GM19328 (cell line): ENCODE data around the gene IL31RA.

ENCODE experiments used
- ATAC-seq: cut with Tn5 transposase; IDR thresholded peaks from one replicate; pipeline ENCODE4 v1.9.1; 2021; ENCODE audit warnings: mild to moderate bottlenecking, moderate library complexity; ENCODE audit not compliant: unreplicated experiment

The IL31RA gene

GRCh38 chr5:55900068-55900467 lies 48.9 kb downstream of the IL31RA start:
- ATAC-seq = no peak

DNA sequence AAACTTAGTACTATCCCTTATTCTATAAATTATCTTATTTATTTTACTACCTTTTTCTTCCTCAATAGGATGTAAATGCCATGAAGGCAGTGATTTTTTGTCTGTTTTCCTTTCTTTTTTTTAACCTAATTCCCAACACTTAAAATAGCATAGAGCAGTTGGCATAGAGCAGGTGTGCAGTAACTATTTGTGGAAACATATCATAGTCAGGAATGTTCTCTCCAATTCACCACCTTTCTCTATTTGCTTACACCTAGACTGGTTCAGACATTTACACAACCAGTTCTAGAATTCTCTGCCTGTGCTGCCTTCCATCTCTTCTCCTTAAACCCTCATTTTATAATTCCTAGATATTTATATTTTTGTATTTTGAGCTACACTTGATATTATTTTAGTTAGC lies 49.6 kb downstream of the IL31RA start:
- no peak for ATAC-seq

DNA sequence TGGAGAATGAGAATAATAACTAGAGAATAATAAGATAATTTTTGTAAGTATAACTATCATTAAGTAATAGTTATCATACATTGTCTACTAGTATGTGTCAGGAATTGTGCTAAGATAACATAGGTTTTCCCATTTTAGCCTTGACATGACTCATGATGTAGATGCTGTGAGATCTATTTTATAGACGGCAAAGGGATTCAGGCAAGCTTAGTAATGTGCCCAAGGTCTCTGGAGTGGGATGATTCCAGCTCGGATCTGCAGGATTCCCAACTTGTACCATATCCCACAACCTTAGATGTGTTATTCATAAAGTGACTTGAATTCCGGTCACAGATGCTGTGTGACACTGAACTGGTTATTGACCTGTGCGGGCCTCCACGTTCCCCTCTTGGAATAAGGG lies 51.5 kb downstream of the IL31RA start:
- ATAC-seq = no peak

GRCh38 chr5:55903121-55903701 lies 52.1 kb downstream of the IL31RA start:
- no peak for ATAC-seq

DNA sequence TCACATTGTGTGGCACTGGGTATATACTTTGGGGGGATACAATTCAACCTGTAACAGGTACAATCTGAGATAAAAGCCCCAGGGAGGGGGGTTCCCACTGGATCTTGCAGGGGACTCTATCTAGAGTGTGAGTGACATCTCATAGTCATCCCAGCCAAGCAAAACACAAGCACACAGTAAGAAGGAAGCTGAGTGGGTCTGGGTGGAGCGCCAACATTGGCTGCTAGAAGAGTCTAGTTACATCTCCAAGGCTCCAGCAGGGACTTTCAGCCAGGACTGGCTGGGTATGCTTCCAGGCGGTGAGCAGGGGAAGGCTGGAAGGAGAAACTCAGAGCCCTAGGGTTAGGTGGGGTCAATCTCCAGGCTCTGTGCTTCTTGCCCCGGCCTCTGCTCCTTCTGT lies 53.0 kb downstream of the IL31RA start:
- ATAC-seq = no peak

DNA sequence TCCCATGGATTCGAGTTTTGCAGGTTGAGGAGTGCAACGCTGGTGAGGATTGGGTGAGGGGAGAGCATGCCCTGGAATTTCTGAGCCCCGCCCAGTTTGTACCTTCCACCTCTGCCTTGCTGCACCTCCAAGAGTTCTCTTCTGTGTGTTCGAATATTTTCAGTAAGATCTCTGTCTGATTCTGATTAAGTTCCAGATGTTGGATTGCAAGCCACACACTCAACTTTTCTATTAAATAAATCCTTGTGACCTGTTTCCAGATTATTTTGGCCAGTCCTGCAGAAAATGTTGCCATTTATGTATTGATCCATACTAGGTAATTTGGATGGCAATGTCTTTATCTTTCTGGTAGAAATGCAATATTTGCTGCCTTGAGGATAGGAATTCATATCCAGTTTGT lies 54.1 kb downstream of the IL31RA start:
- no peak for ATAC-seq

DNA sequence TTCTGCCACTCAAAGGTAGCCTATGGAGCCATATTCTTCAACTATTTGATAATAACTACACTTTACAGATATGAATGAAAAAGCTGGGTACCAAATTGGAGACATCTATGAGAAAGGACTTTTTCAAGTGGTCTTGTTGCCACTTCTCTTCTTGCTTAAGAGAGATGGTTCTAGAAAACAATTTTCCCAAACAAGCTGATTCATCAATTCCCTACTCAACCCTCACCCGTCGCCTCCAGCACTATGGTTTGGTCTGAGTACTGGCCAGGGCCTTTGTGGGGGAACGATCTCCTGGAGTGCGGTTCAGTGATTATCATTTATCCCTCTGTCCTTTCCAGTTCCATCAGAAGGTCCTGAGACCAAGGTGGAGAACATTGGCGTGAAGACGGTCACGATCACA lies 56.8 kb downstream of the IL31RA start:
- ATAC-seq = no peak

GRCh38 chr5:55908804-55909203 lies 57.6 kb downstream of the IL31RA start:
- no peak for ATAC-seq

DNA sequence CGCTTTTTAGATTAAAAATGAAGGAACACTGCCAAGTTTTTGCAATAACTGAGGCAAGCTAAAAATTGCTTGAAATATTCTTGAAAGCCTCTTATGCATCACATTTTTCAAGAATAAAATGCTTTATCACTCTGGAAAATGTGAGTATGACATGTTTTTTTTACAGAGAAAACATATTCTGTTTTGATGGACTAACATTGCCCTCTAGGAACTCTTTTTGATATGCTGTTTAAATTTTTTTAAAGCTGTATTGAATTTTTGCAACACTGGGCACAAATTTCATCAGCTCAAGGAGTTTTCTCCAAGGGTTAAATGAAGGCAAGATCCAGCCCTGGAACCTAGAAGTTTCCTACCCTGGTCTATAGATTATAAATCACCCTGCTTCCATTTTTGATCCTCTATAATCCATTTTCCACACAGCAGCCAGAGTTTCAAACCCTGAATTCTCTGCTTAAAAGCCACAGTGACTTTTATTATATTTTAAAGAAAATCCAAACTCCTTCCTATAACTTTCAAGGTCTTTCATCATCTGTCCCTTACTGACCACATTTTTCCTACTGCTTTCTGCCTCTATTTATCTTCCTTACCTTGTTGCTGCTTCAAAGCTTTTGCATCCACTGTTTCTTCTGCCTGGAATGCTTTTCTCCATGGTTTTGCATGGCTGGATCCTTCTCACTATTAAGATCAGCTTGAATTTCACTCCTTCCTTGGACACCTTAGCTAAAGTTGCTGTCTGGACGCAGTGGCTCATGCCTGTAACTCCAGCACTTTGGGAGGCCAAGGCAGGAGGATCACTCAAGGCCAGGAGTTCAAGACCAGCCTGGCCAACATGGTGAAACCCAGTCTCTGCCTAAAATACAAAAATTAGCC lies 60.9 kb downstream of the IL31RA start:
- no peak for ATAC-seq

DNA sequence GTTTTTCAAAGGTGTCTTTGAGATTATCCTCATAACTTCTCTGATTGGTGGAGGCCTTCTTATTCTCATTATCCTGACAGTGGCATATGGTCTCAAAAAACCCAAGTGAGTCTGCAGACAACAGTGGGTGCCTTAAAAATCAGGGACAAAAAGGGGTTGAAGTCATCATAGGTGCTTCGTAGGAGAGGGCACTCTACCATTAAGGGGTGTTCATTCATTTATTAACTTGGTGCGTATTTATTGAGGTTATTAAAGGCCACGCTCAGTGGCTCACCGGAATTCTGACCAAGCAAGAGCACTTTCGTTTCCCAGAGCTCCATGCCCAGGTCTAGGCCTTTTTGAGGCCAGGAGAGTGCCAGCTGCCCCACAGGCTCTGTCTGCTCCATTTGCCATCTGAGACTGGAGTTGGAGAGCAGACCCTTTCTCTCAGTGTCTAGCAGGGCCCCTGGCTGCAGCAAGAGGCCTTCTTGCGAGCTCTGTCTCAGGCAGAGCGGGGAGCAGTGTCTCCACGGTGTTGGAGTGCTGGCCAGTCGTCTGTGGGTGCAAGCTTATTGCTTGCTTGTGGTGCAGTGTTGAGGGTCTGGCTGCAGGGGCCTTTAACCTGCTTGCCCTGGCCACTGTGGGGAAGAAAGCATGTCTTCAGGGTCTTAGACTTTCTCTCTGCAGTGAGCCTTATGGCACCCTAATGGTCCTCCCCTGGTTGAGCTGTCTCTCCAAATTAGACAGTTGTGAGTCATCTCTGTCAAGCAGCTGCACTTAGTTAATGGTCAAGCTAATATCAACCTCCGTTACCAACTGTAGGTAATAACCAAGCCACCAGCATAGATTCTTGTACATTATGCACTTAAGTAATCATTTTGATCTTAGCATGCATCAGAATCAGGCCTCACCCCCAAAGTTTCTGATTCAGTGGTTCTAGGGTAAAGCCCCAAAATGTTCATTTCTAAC lies 62.6 kb downstream of the IL31RA start:
- no peak for ATAC-seq

GRCh38 chr5:55914971-55915370 lies 63.8 kb downstream of the IL31RA start:
- no peak for ATAC-seq

DNA sequence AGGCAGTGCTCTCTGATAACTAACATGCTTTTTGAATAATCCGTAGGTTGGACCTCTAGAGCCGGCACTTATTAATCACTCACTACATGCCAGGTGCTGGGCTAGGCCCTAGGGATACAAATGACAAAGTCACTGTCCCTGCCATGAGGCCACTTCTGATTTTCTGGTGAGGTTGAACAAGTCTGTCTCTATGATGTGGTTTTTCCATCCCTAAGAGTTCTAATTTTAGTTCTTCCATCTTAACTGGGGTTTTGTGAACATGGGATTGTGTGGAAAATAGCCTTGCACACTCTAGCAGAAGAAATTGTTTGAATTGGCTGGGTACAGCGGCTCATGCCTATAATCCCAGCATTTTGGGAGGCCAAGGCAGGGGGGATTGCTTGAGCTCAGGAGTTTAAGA lies 64.6 kb downstream of the IL31RA start:
- ATAC-seq = no peak

DNA sequence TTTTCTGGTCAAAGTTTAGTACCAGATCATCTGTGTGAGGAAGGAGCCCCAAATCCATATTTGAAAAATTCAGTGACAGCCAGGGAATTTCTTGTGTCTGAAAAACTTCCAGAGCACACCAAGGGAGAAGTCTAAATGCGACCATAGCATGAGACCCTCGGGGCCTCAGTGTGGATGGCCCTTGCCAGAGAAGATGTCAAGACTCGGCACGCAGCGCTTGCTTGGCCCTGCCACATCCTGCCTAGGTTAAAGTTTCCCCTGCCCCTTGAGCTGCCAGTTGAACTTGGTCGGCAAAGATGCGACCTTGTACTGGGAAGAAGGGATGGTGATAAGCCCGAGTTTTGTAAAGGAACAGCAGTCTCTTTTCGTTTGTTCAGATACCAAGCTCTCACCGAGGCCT lies 65.8 kb downstream of the IL31RA start:
- no peak for ATAC-seq

DNA sequence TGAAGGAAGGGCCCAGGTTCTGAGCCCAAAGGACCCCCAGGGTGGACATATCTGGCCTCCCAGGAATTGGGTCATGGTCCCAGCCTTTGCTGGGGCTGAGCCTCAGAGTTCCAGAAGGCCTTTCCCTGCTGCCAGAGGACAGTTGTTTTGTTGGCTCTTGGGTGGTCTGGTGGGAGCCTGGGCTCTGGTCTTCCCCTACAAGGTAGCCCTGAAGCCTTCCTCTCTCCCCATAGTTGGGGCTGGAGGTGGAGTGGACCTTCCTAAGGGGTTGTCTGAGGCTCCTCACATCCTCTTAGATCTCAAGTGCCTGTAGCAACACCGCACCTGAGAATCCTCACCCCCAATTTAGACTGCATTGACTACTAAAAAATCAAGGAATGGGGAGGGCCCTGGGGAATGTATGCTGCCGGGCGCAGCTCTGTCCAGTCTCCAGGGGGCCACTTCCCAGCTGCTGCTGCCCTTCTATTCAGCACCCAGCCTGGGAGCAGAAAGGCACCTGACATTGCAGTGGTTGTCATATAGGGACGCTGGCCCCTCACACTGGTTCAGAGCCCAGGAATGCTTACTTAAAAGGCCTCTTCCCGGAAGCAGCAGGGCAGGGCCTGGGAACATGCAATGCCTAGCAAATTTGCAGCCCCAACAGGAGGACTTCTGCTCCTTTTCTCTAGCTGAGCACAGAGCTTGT lies 66.4 kb downstream of the IL31RA start:
- ATAC-seq = no peak

GRCh38 chr5:55918087-55919035 lies 67.2 kb downstream of the IL31RA start:
- ATAC-seq = no peak

GRCh38 chr5:55919625-55920024 lies 68.5 kb downstream of the IL31RA start:
- ATAC-seq = no peak

- ATAC-seq = no peak
Observed at GRCh38 chr5:55920784-55921183, 69.6 kb downstream of the IL31RA start.

- ATAC-seq = no peak
Observed at GRCh38 chr5:55921617-55922016, 70.5 kb downstream of the IL31RA start.

DNA sequence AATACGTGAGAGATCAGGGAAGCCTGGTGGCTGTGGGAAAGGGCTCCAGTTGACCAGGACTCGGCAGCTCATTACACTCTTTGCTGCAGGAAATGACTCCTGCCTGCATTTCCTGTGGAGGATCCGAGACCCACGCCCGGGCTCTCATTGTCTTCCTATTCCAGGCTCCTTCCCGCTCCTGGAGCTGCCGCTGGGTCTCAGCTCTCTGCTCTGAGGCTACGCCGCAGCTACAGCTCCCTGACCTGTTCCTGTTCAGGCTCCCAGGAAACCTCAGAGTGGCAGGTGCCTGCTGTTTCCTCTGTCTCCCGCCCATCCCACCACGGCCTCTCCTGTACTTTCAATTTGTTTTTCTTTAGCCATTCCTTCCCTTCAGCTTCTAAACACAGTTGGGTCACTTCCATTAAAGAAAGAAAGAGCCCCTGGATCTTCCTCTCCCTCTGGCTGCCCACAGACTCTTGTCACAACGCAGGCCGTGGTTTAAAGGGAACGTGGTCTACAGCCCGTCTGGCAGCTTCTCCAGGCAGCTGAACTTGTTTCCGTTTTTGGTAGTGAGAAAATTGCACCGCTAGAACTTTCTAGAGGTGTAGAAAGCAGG lies 72.1 kb downstream of the IL31RA start:
- ATAC-seq = no peak
